ENCODE data around the gene HHEX.

The HHEX gene

DNA sequence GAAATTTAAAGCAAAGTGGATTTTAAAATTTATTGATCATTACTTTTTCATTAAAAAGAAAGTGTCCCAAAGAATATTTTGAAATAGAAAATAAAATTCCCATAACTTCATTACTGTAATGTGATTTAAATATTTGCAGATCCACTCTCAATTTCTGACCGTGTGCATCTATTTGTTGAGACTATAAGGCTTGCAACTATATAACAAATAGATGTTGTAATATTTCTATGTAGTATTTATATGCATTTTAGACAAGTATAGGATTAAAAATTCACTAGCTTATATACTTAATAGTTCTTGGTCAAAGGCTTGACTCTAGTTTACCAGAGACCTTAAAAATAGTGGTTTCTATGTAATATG is 3.8 kb downstream of the HHEX start:
- DNase-seq, result no peak

DNA sequence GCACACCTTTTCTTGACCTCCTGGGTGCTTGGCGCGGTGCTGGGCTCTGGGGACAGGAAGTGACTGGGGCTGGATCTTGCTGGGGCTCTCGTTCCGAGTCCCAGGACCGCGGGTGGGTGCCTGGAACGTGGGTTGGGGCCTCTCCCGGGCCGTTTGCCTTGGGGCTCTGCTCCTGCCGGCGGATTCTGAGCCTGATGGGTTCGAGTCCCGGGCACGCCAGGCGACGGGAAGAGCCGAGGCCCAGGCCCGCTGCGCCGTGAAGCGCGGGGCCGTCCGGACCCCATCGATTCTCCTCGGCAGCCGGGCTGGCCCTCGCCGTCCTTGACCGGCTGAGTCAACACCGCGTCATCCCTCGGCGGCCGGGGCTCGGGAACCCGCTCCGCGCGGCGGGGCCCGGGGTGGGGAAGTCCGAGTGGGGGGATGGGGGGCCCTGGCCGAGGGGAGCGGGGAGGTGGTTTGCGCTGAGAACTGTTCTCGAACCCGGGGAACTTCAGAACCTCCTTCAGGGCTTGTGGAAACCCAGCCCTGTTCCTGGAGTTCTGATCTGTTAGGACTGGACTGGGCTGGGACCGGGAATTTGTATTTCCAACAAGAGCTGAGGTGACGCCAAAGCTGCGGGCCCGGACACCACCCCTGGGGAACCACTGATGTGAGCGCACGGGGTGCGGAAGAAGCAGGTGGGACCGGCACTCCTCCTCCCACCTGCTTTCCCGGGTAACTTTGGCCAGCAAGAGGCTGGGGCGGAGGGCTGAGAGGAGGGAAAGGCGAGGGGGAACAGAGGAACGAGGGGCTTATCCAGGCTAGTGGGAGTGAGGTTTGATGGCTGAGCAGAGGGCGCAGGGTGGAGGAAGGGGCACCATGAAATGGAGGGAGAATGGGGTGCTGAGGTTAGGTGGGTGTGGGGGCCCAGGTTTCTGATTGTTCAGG is 6.2 kb downstream of the HHEX start:
- DNase-seq, result no peak

DNA sequence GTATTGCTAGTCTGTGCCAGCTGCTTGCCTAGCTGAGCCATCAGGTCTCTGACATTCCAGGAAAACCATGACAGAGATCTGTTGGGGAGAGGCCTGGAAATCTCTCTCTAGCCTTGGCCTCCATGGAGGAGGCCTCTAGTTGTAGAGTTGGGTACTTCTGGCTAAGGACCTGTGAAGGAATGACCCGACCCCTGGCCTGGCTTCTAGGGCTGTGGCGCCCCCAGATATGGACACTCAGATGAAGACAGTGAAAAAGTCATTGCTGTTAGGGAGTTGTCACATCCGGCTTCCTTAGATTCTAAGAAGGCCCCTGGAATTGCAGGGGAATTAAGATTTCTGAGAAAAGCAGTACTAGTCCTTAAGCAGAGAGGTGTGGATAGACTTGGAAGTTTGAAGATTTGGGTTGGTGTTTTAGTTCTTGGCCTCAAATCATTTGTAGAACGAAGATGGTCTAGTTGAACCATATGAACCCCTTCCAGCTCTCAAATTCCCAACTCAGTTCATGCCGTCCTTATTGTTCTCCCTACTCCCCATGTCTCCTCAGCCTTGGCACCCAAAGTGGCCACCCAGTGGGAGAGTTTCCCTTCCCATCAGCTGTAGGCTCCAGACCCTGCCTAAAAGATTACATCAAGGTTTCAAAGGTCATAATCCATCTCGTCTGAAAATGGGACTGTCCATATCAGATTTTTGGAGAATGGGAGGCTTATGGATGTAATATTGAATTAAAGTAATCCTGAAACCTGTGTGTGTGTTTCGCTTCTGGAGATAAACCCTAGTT is 7.0 kb downstream of the HHEX start:
- no peak for DNase-seq

GRCh38 chr10:92697663-92698511 is 8.1 kb downstream of the HHEX start:
- DNase-seq, result no peak

- no peak for DNase-seq
These were observed 9.4 kb downstream of the HHEX start for GRCh38 chr10:92699193-92699517.

- DNase-seq, result no peak
These were observed 10.0 kb downstream of the HHEX start for GRCh38 chr10:92699518-92700381.

- DNase-seq, result no peak
These were observed 12.7 kb downstream of the HHEX start for GRCh38 chr10:92702301-92702916.

GRCh38 chr10:92712016-92712889 is 22.5 kb downstream of the HHEX start:
- DNase-seq, result no peak

DNA sequence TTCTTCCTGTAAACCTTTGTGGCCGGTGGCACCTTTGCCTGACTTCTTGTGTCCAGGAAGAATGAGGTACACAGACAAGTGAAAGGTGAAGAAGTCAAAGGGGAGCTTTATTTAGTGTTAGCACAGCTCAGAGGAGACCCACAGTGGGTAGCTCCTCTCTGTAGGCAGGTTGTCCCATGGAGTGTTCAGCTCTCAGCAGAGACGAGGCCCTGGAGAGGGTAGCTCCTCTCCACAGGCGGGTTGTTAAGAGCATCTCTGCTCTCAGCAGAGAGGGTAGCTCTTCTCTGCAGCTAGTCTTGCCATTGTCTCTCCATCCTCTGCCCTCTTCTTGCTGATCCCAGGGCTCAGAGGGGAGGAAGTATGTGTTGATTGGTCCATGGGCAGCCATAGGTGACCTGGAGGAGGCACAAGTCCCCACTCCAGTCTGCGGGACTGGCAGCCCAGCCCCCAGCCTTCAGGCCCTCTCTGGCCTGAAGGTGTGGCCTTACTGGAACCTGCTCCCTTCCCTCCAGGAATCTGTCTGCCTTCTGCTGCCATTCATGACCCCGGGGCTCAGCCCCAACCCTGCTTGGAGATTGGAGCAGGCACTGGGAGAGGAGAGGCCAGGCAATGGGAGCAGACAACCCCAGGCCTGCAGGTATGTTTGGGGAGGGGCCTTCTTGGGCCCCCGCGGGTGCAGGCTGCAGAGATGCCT is 24.5 kb downstream of the HHEX start:
- no peak for DNase-seq

GRCh38 chr10:92714872-92715271 is 25.1 kb downstream of the HHEX start:
- no peak for DNase-seq

- no peak for DNase-seq
These were observed 30.5 kb downstream of the HHEX start for GRCh38 chr10:92719991-92720830.

GRCh38 chr10:92720831-92721165 is 31.0 kb downstream of the HHEX start:
- no peak for DNase-seq

- DNase-seq, result no peak
These were observed 32.6 kb downstream of the HHEX start for GRCh38 chr10:92722349-92722748.

GRCh38 chr10:92727141-92727540 is 37.4 kb downstream of the HHEX start:
- no peak for DNase-seq

DNA sequence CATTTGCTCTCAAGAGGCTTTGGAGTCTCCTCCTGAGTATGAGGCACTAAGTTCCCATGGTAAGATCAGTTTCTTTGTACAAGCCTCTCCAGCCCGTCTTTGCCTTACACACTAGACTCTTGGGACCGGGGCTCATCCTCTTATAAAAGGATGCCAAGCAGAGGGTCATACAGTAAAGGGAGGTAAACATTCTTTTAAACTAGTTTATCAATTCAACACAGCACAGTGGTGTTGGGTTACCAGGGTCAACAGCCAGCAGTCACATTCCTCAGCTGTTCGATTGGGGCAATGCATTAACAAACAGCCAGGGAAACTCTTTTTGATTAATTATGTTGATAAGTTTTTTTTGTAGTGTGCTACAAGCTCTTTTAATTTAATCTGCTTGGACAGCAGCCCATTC is 37.8 kb downstream of the HHEX start:
- DNase-seq, result no peak

- DNase-seq, result no peak
These were observed 40.1 kb downstream of the HHEX start for GRCh38 chr10:92729886-92730285.

DNA sequence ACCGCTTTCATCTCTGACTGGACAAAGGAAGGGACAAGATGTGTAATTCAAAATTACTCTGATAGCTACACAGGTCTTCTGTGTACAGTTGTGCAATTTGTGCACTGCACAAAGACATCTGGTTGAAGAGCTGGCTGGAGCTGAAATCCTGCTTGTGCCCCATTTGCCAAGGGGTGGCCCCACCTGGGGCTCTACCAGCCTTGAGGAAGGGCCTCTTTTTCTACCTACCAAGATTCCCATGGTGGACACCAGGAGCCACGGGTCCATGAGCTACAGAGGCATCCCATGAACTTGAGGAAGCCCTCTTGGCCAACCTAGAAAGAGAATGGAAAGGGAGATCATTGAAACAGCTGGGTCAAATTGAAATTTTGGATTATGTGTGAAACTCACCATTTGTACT is 43.2 kb downstream of the HHEX start:
- DNase-seq, result no peak

GRCh38 chr10:92734301-92734700 is 44.5 kb downstream of the HHEX start:
- DNase-seq, result no peak

- no peak for DNase-seq
These were observed 46.2 kb downstream of the HHEX start for GRCh38 chr10:92735938-92736337.
